IMR-90 (cell line): ENCODE results near the gene BTAF1. TPM values are rescaled to one million over a fixed set of nuclear protein-coding genes. Genes with fewer than 3 reads are reported as not detected.

Experiments used
- ATAC-seq: fragments of 200-7000 bp; cut with Tn5 transposase; 2 replicates; pipeline ENCODE4 v1.9.1; 2020; ENCODE audit warnings: low read depth, mild to moderate bottlenecking, moderate library complexity
- BruUV-seq: library from RNA; stranded (reverse); fragments of 400-500 nt; replicated peaks from 2 replicates; lab custom pipeline; 2021; lab: Mats Ljungman, UMichigan
- CTCF ChIA-PET: fragments of 300-600 bp; formaldehyde crosslinking; extraction: SDS; loops from one replicate; lab custom pipeline; 2021; ENCODE audit warnings: antibody characterized with exemption; lab: Yijun Ruan, JAX
- POLR2A ChIA-PET: fragments of 300-600 bp; sonication (Branson Sonifier 250); formaldehyde crosslinking; loops from one replicate; lab custom pipeline; 2022; ENCODE audit warnings: antibody characterized with exemption; ENCODE audit not compliant: unreplicated experiment; lab: Charles Lee
- DNase-seq: peaks from one replicate; pipeline ENCODE4 v3.0.0; 2013
- H2AFZ ChIP-seq: replicated peaks from 2 replicates; pipeline ENCODE3; 2013; ENCODE audit warnings: low read length, mild to moderate bottlenecking; ENCODE audit not compliant: poor library complexity
- H2AK5ac ChIP-seq: 2 replicates; pipeline ENCODE4 v1.6.1; 2013; ENCODE audit warnings: low read depth, low read length, inconsistent platforms
- H2AK9ac ChIP-seq: replicated peaks from 2 replicates; pipeline ENCODE3; 2013; ENCODE audit warnings: mild to moderate bottlenecking, low read depth, low read length, moderate library complexity; ENCODE audit not compliant: poor library complexity
- H2BK120ac ChIP-seq: 2 replicates; pipeline ENCODE4 v1.6.1; 2013; ENCODE audit warnings: low read depth, low read length, inconsistent platforms
- H2BK15ac ChIP-seq: 3 replicates; pipeline ENCODE4 v1.6.1; 2013; ENCODE audit warnings: low read depth, low read length, inconsistent platforms
- H2BK20ac ChIP-seq: 2 replicates; pipeline ENCODE4 v1.6.1; 2013; ENCODE audit warnings: low read depth, mild to moderate bottlenecking, inconsistent platforms, low read length, moderate library complexity
- H2BK5ac ChIP-seq: 2 replicates; pipeline ENCODE4 v1.6.1; 2013; ENCODE audit warnings: mild to moderate bottlenecking, low read depth, low read length, inconsistent platforms; ENCODE audit not compliant: poor library complexity, severe bottlenecking
- H3K14ac ChIP-seq: replicated peaks from 2 replicates; pipeline ENCODE4 v1.6.1; 2013; ENCODE audit warnings: low read depth, low read length, inconsistent platforms
- H3K18ac ChIP-seq: 2 replicates; pipeline ENCODE4 v1.6.1; 2013; ENCODE audit warnings: low read depth, low read length, control low read depth
- H3K23ac ChIP-seq: 2 replicates; pipeline ENCODE4 v1.6.1; 2013; ENCODE audit warnings: low read depth, low read length, inconsistent platforms
- H3K27ac ChIP-seq: 2 replicates; pipeline ENCODE4 v1.5.1; 2013; ENCODE audit warnings: mild to moderate bottlenecking, control low read depth, low read length; ENCODE audit not compliant: insufficient read depth
- H3K27me3 ChIP-seq: 2 replicates; pipeline ENCODE4 v1.6.1; 2013; ENCODE audit warnings: low read length; ENCODE audit not compliant: control insufficient read depth, insufficient read depth
- H3K36me3 ChIP-seq: 2 replicates; pipeline ENCODE4 v1.6.1; 2013; ENCODE audit warnings: low read length, mixed read lengths; ENCODE audit not compliant: control insufficient read depth, insufficient read depth
- H3K4ac ChIP-seq: 2 replicates; pipeline ENCODE4 v1.6.1; 2013; ENCODE audit warnings: low read depth, low read length, inconsistent platforms
- H3K4me1 ChIP-seq: 2 replicates; pipeline ENCODE4 v1.6.1; 2013; ENCODE audit warnings: low read length, mixed read lengths; ENCODE audit not compliant: control insufficient read depth, insufficient read depth
- H3K4me2 ChIP-seq: 2 replicates; pipeline ENCODE4 v1.6.1; 2013; ENCODE audit warnings: low read depth, mild to moderate bottlenecking, control low read depth, low read length, moderate library complexity
- H3K4me3 ChIP-seq: 2 replicates; pipeline ENCODE4 v1.5.1; 2013; ENCODE audit warnings: low read depth, mild to moderate bottlenecking, control low read depth, low read length, moderate library complexity; ENCODE audit not compliant: insufficient read depth
- H3K56ac ChIP-seq: 2 replicates; pipeline ENCODE4 v1.6.1; 2013; ENCODE audit warnings: low read length, inconsistent platforms; ENCODE audit not compliant: insufficient read depth; ENCODE audit errors: extremely low read depth
- H3K79me1 ChIP-seq, 2 experiments: 2 replicates each; pipeline ENCODE4 v1.6.1; 2013; ENCODE audit warnings: low read length in 2 of 2, inconsistent platforms in 1 of 2, low read depth in 1 of 2
- H3K9ac ChIP-seq: 2 replicates; pipeline ENCODE4 v1.6.1; 2013; ENCODE audit warnings: low read depth, low read length, control low read depth
- H3K9me1 ChIP-seq: 2 replicates; pipeline ENCODE4 v1.6.1; 2013; ENCODE audit warnings: low read length, inconsistent platforms; ENCODE audit not compliant: insufficient read depth
- H3K9me3 ChIP-seq: 2 replicates; pipeline ENCODE4 v1.6.1; 2013; ENCODE audit warnings: low read length; ENCODE audit not compliant: control insufficient read depth, insufficient read depth
- H4K20me1 ChIP-seq: 2 replicates; pipeline ENCODE4 v1.6.1; 2013; ENCODE audit warnings: low read length, inconsistent platforms; ENCODE audit not compliant: insufficient read depth
- H4K5ac ChIP-seq: 2 replicates; pipeline ENCODE4 v1.6.1; 2013; ENCODE audit warnings: mild to moderate bottlenecking, low read depth, low read length, control low read depth
- H4K8ac ChIP-seq, 2 experiments: 2 replicates each; pipeline ENCODE4 v1.6.1; 2013; ENCODE audit warnings: low read depth in 2 of 2, low read length in 2 of 2, control low read depth in 1 of 2, inconsistent platforms in 1 of 2
- H4K91ac ChIP-seq: 2 replicates; pipeline ENCODE4 v1.6.1; 2013; ENCODE audit warnings: low read depth, low read length, inconsistent platforms; ENCODE audit not compliant: insufficient read depth
- CHD1 ChIP-seq: IDR thresholded peaks from 2 replicates; pipeline ENCODE4 v1.6.1; 2012; ENCODE audit warnings: low read depth, low read length, improper control_type of control experiment
- MAZ ChIP-seq: IDR thresholded peaks from 2 replicates; pipeline ENCODE4 v1.6.1; 2012; ENCODE audit warnings: low read depth, mild to moderate bottlenecking, low read length, improper control_type of control experiment, moderate library complexity, borderline replicate concordance
- NFE2L2 ChIP-seq: fragments of 150-350 bp; IDR thresholded peaks from 2 replicates; pipeline ENCODE4 v1.6.1; 2016; ENCODE audit warnings: low read depth, mild to moderate bottlenecking, low read length
- POLR2A ChIP-seq: IDR thresholded peaks from 2 replicates; pipeline ENCODE4 v1.6.1; 2012; ENCODE audit warnings: mild to moderate bottlenecking, low read depth, low read length
- RAD21 ChIP-seq: IDR thresholded peaks from 2 replicates; pipeline ENCODE4 v1.6.1; 2012; ENCODE audit warnings: low read length, improper control_type of control experiment
- SMC3 ChIP-seq: fragments of 150-350 bp; IDR thresholded peaks from 2 replicates; pipeline ENCODE4 v1.6.1; 2016; ENCODE audit warnings: low read depth, mild to moderate bottlenecking, antibody characterized with exemption, low read length, moderate library complexity
- WGBS, 2 experiments: methylation state at CpG; one replicate each; pipeline versions ENCODE4 v1.1.5 to v1.1.7; 2013; ENCODE audit warnings: missing lambda C conversion rate in 2 of 2; ENCODE audit not compliant: insufficient read length in 1 of 2; ENCODE audit errors: extremely low coverage in 2 of 2; 5-methylcytosine and 5-hydroxymethylcytosine counted together
- dilution Hi-C: fragments of 300-500 bp; cut with HindIII; formaldehyde crosslinking; loops from one replicate; pipeline ENCODE4 v1.14.3; 2018; ENCODE audit warnings: low sequenced_read_pairs; ENCODE audit not compliant: unreplicated experiment
- in situ Hi-C: fragments of 300-500 bp; cut with MboI; formaldehyde crosslinking; loops from 3 replicates; pipeline ENCODE4 v1.14.3; 2019; ENCODE audit warnings: low sequenced_read_pairs, inconsistent platforms, mixed read lengths
- intact Hi-C: fragments of 100-400 bp; cut with micrococcal nuclease; formaldehyde crosslinking; loops from 2 replicates; pipeline ENCODE4 v1.10.0; 2022
- polyA plus RNA-seq, 3 experiments: library from polyadenylated mRNA; depleted of rRNA; stranded (reverse); fragments of >200 nt; gene quantifications; 2 replicates each; pipeline ENCODE4 v1.2.3, GENCODE V29; 2012; ENCODE audit warnings: low replicate concordance in 1 of 3
- total RNA-seq: library from RNA; depleted of rRNA; stranded (reverse); fragments of >200 nt; gene quantifications from 2 replicates; pipeline ENCODE4 v1.2.3, GENCODE V29; 2012
- TF ChIP-seq, protein P1 (sequence below): fragments of 150-350 bp; IDR thresholded peaks from 2 replicates; pipeline ENCODE4 v1.6.1; 2017; ENCODE audit warnings: mild to moderate bottlenecking, antibody characterized with exemption, low read length, low read depth
- TF ChIP-seq, protein P2 (sequence below): conservative IDR thresholded peaks from 2 replicates; pipeline ENCODE4 v1.5.1; 2012; ENCODE audit warnings: mild to moderate bottlenecking, low read depth, low read length, improper control_type of control experiment

BTAF1 gene
- total and polyA plus RNA-seq, 2 of the 4 experiments (the other 2 are of a cell fraction) = 15.0 to 42.3 TPM

DNA sequence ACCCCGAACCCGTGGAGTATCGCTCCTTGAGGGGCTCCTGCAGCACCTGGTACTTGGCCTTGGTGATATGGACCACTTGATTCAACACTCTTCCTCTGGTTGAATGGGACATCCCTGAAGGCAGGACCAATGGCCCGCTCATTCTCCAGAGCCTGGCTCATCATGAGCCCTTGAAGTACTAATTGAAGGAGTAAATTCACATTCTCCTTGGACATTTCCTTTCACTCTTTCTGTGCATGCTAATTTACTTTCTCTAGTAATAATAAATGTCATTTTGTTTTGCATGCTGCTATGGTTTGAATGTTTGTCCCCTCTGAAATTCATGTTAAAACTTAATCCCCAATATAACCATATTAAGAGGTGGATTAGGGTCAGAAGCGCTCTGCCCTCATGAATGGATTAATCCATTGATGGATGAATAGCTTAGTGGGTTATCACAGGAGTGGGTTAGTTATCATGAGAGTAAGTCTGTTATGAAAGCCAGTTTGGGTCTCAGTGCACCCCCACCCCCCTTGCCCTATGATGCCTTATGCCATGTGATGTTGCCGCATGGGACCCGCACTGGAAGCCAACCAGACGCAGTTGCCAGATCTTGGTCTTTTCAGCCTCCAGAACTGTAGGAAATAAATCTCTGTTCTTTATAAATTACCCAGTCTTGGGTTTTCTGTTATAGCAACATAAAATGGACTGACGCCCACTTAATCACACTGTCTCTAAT is 38.0 kb upstream of the BTAF1 start:
- H3K9me1 ChIP-seq = no peaks in the 10 kb centered on the region
- H4K20me1 ChIP-seq = no peaks in the 10 kb centered on the region
- no peaks in the 10 kb centered on the region for H3K4me1 ChIP-seq
- ChIA-PET CTCF (no interaction called here), POLR2A (interaction anchor here (0.6 kb wide), 1 partner anchor 296 kb away, joined by 3 read pairs; no protein-coding TSS in a partner anchor)
- H2AK9ac ChIP-seq = no peak overlapping the region
- H3K56ac ChIP-seq = no peak overlapping the region
- intact Hi-C loops (no loop called here), in situ Hi-C loops (no loop called here), dilution Hi-C loops (no loop called here)
- WGBS, 2 experiments = 100% methylated on average over 3 of the region's 9 CpGs; no CpG with 5 or more reads in 1 of the 2 experiments
- no peak overlapping the region for H4K91ac ChIP-seq
- H3K14ac ChIP-seq = no peak overlapping the region
- DNase-seq (no peak), ATAC-seq (no peak)
- H2AFZ ChIP-seq = no peak overlapping the region
- H2AK5ac ChIP-seq = no peak overlapping the region
- no peak overlapping the region for H3K9ac ChIP-seq
- H2BK5ac ChIP-seq = no peak overlapping the region
- no peak overlapping the region for H3K23ac ChIP-seq
- no peaks in the 10 kb centered on the region for H3K79me1 ChIP-seq
- no peak overlapping the region for H4K5ac ChIP-seq
- H3K4me2 ChIP-seq = no peak overlapping the region
- H3K18ac ChIP-seq = no peak overlapping the region
- H4K8ac ChIP-seq = no peak overlapping the region
- no peak overlapping the region for H3K4me3 ChIP-seq
- no peak overlapping the region for H2BK120ac ChIP-seq
- H3K27ac ChIP-seq = no peak overlapping the region
- no peak overlapping the region for H2BK20ac ChIP-seq
- H3K36me3 ChIP-seq = no peaks in the 10 kb centered on the region
- no peaks in the 10 kb centered on the region; the same call in 1 of the 2 replicates for H3K27me3 ChIP-seq
- no peaks in the 10 kb centered on the region; the same call in 1 of the 2 replicates for H3K9me3 ChIP-seq
- no peak overlapping the region for H2BK15ac ChIP-seq
- TF ChIP-seq NFE2L2 = no peak
- no peak for TF ChIP-seq POLR2A
- no peak for TF ChIP-seq SMC3
- TF ChIP-seq, protein P1, sequence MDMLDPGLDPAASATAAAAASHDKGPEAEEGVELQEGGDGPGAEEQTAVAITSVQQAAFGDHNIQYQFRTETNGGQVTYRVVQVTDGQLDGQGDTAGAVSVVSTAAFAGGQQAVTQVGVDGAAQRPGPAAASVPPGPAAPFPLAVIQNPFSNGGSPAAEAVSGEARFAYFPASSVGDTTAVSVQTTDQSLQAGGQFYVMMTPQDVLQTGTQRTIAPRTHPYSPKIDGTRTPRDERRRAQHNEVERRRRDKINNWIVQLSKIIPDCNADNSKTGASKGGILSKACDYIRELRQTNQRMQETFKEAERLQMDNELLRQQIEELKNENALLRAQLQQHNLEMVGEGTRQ = no peak
- TF ChIP-seq CHD1 = no peak
- TF ChIP-seq, protein P2, sequence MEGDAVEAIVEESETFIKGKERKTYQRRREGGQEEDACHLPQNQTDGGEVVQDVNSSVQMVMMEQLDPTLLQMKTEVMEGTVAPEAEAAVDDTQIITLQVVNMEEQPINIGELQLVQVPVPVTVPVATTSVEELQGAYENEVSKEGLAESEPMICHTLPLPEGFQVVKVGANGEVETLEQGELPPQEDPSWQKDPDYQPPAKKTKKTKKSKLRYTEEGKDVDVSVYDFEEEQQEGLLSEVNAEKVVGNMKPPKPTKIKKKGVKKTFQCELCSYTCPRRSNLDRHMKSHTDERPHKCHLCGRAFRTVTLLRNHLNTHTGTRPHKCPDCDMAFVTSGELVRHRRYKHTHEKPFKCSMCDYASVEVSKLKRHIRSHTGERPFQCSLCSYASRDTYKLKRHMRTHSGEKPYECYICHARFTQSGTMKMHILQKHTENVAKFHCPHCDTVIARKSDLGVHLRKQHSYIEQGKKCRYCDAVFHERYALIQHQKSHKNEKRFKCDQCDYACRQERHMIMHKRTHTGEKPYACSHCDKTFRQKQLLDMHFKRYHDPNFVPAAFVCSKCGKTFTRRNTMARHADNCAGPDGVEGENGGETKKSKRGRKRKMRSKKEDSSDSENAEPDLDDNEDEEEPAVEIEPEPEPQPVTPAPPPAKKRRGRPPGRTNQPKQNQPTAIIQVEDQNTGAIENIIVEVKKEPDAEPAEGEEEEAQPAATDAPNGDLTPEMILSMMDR = no peak
- TF ChIP-seq RAD21 = no peak
- no peak for TF ChIP-seq MAZ
- H3K4ac ChIP-seq = no peak overlapping the region
- no TSS peak for BruUV-seq
